ENCODE data around the gene LMAN1L.

LMAN1L gene

GRCh38 chr15:74838746-74839525, 26.3 kb downstream of the LMAN1L start:
- no peak for DNase-seq

GRCh38 chr15:74839526-74840395, 27.1 kb downstream of the LMAN1L start:
- no peak for DNase-seq

DNA sequence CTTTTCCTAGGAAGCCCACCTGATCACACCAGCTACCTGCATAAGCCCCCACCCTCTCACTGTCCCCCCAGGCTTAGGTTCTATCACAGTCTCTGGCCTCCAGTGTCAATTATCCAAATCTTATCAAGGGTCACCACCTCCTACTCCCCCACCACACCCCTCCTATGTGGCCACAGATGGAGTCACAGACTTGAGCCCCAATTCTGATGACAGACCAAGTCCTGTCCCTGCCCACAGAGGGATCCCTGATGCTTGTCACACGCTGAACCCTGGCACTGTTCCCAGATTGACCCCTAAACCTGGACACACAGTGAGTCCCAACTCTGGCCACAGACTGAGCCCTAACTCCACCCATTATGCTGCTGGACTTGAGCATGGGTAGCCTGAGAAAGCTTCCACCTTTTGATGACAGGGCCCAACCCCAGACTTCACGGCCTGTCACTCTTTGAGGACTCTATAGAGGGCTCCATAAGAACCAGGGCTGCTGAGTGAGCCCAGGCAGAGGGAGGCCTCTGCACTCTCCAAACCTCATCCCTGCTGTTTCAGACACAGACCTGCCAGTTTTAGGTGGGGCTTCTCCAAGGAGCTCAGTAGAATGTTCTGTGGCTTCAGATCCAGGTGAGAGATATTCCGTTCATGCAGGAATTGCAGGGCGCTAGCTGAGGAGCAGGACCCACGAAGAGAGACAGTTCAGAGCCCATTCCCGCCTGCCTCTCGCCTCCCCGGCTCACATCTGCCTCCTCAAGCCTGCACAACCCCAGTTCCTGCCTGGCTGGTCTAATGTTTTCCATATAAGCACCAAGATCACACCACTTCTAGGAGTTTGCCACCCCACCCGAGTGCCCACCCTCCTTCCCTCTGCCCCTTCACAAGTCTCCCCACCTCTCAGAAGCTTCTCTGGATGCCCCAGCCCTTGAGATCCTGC, 28.5 kb downstream of the LMAN1L start:
- no peak for DNase-seq

DNA sequence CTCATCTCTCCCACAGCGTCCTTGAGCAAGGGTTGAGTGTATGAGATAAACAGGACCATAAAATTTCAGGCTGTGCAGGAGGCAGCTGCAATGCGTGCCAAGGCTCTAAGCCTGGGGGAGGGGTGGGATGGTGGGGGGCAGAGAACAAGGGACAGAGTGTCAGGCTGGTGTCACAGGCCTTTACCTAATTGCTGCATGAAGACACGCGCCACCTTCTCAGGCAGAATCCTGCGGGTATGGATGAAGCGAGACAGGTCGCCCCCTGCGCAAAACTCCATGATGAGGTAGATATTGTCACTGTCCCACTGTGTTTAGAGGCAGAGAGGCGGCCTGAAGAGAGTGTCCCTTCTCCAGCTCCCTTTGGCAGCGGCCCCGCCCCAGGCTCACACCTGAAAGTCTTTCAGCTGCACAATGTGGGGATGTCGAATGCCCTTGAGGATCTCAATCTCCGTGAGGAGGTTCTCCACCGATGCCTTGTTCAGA, 29.3 kb downstream of the LMAN1L start:
- no peak for DNase-seq

DNA sequence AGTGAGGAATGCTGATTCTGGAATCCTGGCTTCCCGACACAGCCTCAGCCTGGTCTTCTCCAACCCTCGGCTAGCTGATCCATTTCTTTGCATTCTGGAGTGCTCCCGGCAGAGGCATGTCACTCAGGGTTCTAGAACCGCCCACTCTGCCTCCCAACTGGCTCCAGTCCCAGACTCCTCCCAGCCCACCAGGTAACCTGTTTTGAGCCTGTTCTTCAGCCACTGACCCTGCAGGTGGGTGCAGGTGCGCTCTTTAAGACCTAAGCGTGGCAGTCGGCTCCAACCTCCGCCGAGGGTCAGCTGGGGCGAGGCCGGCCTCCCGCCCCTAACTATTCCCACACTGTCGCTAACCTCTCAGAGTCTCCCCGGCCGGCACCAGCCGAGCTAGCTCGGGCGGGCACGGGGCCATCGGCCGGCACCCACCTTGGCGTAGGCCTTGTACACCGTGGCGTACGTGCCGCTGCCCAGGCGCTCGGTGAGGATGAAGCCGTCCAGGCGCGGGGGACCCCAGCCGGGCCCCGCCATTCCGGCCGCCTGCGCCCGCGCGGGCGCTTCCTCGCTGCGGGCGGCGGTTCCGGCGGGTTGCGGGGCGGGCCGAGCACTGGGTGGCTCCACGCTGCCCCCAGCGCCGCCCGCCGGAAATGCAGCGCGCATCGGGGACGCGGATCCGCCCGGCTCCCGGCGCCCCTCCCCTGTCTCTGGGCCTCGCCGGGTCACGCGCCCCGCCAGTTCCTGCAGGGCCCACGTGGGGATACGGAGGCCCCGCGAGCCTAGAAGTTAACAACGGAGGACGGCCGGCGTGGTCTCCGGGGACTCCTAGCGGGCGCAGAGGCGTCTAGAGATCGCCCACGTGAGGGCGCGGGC, 30.2 kb downstream of the LMAN1L start, which contains the start of gene ULK3:
TSS of gene ULK3 (minus strand) at position 576 of the 864 bp plus-strand sequence. CDS start at position 525, 51 bp downstream.
- peak; percentile 92 for DNase-seq

GRCh38 chr15:74843445-74843828, 30.8 kb downstream of the LMAN1L start:
- DNase-seq = no peak

GRCh38 chr15:74843891-74844299, 31.3 kb downstream of the LMAN1L start:
- DNase-seq = no peak

GRCh38 chr15:74844319-74845207, 31.9 kb downstream of the LMAN1L start:
- DNase-seq = peak; percentile 9

- DNase-seq = peak; percentile 59
Measured at GRCh38 chr15:74845208-74845568, 32.6 kb downstream of the LMAN1L start.

DNA sequence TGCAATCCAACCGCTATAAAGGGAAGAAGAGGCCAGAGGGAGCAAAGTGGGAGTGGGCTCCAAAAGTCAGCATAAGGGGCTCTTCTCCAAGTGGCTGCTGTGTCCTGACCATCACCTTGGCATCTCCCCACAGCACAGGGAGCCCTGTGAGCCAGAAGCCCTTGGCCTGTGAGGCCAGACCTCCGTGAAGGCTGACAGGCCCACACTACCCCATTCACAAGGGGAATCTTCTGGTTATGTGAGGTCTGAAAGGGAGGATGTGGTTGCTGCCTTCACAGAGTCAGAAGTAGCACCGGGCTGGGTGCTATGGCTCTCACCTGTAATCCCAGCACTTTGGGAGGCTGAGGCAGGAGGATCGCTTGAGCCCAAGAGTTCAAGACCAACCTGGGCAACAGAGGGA, 32.9 kb downstream of the LMAN1L start:
- no peak for DNase-seq

DNA sequence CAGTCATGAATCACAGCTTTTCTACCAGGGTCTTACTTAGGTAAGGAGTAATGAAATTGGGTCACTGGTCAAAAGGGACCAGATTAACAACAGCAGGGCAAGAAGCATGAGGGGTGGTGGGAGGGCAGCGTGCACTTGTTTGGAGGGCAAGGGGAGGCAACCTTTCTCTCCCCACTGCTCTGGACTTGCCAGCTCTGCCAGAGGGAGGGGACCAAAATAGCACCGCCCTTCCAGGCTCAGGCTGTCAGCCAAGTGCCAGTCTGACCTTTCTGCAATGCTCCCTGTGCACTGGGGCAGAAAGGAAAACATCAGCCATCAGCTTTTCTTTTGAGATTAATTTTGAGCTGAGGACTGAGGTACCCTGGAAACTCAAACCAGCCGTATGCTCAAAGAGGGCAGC, 34.8 kb downstream of the LMAN1L start:
- no peak for DNase-seq

- DNase-seq = no peak
Measured at GRCh38 chr15:74850393-74850792, 37.8 kb downstream of the LMAN1L start.

DNA sequence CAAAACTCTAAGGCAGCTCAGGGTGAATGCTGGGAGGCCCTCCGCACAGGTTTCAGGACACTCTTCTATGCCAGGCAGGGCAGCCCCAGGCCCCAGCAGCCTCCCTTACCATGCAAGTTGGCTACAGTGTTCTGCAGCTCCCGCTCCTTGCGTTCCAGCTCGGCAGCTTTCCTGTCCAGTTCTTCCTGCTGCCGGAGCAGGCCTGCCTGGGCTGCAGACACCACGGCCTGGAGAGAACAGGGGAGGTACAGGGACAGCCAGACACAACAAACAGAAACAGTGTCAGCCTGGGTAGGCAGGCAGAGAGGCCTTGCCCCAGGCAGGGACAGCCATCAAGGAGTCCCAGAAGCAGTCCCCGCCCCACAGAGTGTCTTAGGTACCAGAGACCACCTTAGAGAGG, 39.3 kb downstream of the LMAN1L start:
- no peak for DNase-seq

DNA sequence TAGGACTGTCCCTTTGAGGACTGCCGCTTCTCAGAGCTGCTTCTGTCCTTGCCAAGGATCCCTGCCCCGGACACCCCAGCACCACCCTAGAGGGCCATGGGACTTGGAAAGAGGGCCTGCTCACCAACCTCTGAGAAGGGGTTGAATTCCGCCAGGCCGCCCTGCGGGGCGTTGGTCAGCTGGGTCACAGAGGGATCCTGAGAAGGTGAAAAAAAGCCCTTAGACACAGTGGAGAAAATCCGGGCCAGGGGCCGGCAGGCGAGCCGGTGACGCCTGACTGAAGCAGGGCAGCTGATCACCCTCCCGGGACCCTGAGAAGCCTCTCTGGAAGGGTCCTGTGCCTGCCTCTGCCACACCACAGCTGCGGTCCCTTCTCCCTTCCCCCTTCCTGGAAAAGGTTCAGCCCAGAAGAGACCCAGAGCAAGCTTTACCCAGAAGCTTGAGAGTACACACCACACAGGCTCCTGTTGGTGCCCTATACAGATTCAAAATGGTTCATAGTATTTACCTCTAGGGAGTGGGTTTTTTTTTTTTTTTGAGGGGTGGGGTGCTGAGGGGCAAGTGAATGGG, 41.9 kb downstream of the LMAN1L start:
- DNase-seq = no peak

DNA sequence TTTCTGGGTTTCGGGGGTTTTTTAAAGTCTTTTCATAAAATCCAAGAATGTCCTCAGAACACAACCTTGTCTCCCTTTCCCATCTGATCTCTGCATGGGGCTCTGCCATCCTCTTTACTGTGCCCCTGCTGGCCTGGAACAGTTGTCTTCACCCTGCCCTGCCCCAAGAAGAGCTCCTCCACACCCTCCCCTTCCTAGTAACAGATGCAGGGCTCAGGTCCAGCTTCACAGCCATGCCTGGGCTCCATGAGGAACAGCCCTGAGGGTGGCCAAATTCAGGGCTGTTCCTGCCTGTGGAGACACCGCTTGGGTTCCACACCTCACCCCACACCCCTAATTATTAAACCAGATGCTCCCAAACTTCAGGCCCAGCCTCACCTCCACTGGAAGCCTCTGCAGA, 43.2 kb downstream of the LMAN1L start:
- no peak for DNase-seq

DNA sequence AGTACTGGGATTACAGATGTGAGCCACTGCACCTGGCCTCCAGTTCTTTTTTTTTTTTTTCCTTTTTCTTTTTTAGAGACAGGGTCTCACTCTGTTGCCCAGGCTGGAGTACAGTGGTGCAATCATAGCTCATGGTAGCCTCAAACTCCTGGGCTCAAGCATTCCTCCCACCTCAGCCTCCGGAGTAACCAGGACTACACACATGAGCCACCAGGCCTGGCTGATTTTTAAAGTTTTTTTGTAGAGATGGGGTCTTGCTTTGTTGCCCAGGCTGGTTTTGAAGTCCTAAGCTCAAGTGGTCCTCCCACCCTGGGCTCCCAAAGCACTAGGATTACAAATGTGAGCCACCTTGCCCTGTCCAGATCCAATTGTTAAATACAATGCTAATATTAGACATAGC, 43.9 kb downstream of the LMAN1L start:
- no peak for DNase-seq

DNA sequence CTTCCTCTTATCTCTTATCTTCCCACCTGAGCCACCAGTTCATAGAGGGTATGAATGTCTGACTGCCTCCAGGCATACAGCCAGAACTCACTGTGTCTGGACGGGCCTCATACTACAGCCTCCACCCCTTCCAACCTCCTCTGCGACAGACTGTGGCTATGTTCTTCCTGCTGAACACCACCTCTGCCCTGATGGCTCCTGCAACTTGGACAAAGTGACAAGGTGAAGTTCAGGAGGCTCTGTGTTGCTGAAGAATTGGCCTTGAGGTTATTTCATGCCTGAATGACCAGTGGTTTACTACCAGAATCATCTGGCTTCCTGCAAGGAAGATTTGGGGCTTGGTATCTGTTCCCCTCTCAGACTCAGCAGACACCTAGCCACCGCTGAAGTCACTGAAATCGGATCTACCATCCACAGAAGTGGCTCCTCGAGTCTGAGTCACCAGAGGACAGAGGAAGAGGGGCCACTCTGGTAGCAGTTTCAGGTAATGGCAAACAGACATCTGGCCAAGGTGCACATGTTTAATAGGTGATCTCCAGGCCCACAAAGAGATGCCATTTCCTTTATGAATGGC, 44.5 kb downstream of the LMAN1L start:
- no peak for DNase-seq

DNA sequence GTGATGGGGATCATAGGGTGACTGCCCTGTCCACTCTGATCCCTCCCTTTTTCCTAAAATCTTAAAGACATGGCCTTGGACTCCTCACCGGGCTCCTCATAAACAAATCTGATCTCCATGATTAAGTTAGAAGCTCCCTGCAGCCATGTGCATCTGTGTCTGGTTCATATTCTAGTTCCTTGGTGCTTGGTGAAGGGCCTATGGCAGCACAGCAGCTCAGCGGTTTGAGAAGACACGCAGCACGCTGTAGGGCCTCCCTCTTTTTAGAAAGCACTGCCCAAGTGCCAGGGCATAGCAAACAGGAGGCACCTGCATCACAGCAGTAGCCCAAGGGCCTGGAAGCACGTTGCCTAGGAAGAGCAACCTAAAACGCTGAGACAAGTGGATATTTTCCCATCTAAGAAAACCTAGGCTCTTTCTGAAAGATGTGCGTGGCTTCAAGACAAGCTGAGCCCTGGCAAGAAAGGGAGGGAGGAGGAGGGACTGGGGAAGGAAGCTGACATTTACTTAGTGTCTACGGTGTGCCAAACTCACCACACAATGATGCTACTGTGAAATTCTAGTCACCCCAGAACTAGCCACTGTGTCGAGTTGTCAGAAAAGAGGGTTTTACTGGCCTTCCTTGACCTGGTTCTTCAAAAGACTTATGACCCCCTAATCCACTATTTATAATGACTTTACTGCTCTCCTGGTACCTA, 45.2 kb downstream of the LMAN1L start:
- no peak for DNase-seq

DNA sequence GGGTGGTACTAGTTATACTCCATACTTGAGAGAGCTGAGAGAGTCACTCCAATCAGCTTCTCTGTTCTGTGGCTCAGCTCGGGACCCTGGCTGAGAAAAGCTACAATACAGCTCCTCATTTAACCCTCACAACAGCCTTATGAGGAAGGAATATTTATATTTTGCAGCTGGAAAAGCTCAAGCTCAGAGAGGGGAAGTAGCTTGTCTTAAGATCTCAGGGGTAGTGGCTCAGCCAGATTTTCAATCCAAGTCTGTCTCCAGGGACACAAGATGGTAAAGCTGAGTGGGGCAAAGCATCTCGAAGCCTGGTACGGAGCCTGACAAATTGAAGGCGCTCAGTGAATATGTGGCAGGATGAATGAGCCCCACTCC, 45.7 kb downstream of the LMAN1L start:
- DNase-seq = no peak

Data from stimulated activated CD4-positive, alpha-beta T cell treated with anti-CD3 and anti-CD28 coated beads, Interleukin-4, amount 100 ng/mL, for 24 hours (primary cell).